Colonic mucosa (tissue), 4 donors: Measurements from ENCODE around the gene APH1A. TPM values are rescaled to one million over a fixed set of nuclear protein-coding genes. Genes with fewer than 3 reads are reported as not detected.

ENCODE experiments used
- DNase-seq: peaks from one replicate; pipeline ENCODE4 v3.0.0-alpha.2; 2020
- H3K27ac ChIP-seq: fragments of 200-600 bp; one replicate; pipeline ENCODE4 v1.8.0; 2021
- H3K27me3 ChIP-seq: fragments of 200-600 bp; one replicate; pipeline ENCODE4 v1.8.0; 2021
- H3K36me3 ChIP-seq: fragments of 200-600 bp; one replicate; pipeline ENCODE4 v1.8.0; 2021
- H3K4me1 ChIP-seq: fragments of 200-600 bp; one replicate; pipeline ENCODE4 v1.8.0; 2021; ENCODE audit warnings: mild to moderate bottlenecking
- H3K4me3 ChIP-seq: fragments of 200-600 bp; one replicate; pipeline ENCODE4 v1.8.0; 2021
- H3K9ac ChIP-seq, 2 donors: one replicate each; pipeline ENCODE4 v1.7.0; 2013; ENCODE audit warnings: control low read depth in 2 of 2, low read depth in 2 of 2, low read length in 2 of 2
- H3K9me3 ChIP-seq: fragments of 200-600 bp; one replicate; pipeline ENCODE4 v1.8.0; 2021
- intact Hi-C: fragments of 100-400 bp; cut with DNase I; formaldehyde crosslinking; loops from one replicate; pipeline ENCODE4 v1.14.1; 2022
- total RNA-seq, 2 donors: library from RNA; stranded (reverse); fragmentation: NEBNext Ultra II Directional in 1 of 2; extraction: Animal tissue kit (Norgen Biotek cat#: 25700) in 1 of 2; gene quantifications; one replicate each; pipeline ENCODE4 v1.2.1, GENCODE V29; 2021
- TF ChIP-seq, protein P1 (sequence below): fragments of 200-600 bp; IDR thresholded peaks from one replicate; pipeline ENCODE4 v1.8.0; 2022; ENCODE audit warnings: antibody characterized with exemption, mild to moderate bottlenecking
- donor health status: healthy.
- donor health status: DM: no; HTN: no; CAD: no.
- donor health status: DM: no; HTN: no; CAD: no.

The APH1A gene
- total RNA-seq, 2 donors from 2014 or later = 180 to 209 TPM

- intact Hi-C loops = loop anchor here (2.0 kb wide), 1 partner anchor 25 kb away; no protein-coding TSS in a partner anchor
- H3K4me1 ChIP-seq = peaks cover 3% of the 10 kb centered on the region
Observed at GRCh38 chr1:150280138-150280707, 11.4 kb upstream of the APH1A start.

GRCh38 chr1:150273311-150273710 is 4.5 kb upstream of the APH1A start:
- H3K4me3 ChIP-seq = no peak overlapping the region
- TF ChIP-seq, protein P1, sequence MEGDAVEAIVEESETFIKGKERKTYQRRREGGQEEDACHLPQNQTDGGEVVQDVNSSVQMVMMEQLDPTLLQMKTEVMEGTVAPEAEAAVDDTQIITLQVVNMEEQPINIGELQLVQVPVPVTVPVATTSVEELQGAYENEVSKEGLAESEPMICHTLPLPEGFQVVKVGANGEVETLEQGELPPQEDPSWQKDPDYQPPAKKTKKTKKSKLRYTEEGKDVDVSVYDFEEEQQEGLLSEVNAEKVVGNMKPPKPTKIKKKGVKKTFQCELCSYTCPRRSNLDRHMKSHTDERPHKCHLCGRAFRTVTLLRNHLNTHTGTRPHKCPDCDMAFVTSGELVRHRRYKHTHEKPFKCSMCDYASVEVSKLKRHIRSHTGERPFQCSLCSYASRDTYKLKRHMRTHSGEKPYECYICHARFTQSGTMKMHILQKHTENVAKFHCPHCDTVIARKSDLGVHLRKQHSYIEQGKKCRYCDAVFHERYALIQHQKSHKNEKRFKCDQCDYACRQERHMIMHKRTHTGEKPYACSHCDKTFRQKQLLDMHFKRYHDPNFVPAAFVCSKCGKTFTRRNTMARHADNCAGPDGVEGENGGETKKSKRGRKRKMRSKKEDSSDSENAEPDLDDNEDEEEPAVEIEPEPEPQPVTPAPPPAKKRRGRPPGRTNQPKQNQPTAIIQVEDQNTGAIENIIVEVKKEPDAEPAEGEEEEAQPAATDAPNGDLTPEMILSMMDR = no peak
- intact Hi-C loops = no loop called here
- H3K4me1 ChIP-seq = no peaks in the 10 kb centered on the region
- no peaks in the 10 kb centered on the region for H3K27me3 ChIP-seq
- no peaks in the 10 kb centered on the region for H3K9me3 ChIP-seq
- no peaks in the 10 kb centered on the region for H3K36me3 ChIP-seq
- no peak overlapping the region for H3K9ac ChIP-seq
- no peak for DNase-seq
- no peak overlapping the region for H3K27ac ChIP-seq

More at GRCh38 chr1:150280138-150280707, 11.4 kb upstream of the APH1A start:
- Histone ChIP-seq H3K27me3 (no peaks in the 10 kb centered on the region), H3K36me3 (no peaks in the 10 kb centered on the region), H3K4me3 (no peak overlapping the region), H3K9ac (no peak overlapping the region), H3K9me3 (no peaks in the 10 kb centered on the region), H3K27ac (no peak overlapping the region)
- TF ChIP-seq, protein P1 = no peak
- DNase-seq = peak; percentile 88

- H3K4me1 ChIP-seq = peaks cover 7% of the 10 kb centered on the region
- no peak overlapping the region for H3K27ac ChIP-seq
- H3K36me3 ChIP-seq = peaks cover 2% of the 10 kb centered on the region
- no peak overlapping the region for H3K9ac ChIP-seq
- intact Hi-C loops = no loop called here
- H3K27me3 ChIP-seq = no peaks in the 10 kb centered on the region
- no peak overlapping the region for H3K4me3 ChIP-seq
- TF ChIP-seq, protein P1 = no peak
- no peak for DNase-seq
- no peaks in the 10 kb centered on the region for H3K9me3 ChIP-seq
Observed at GRCh38 chr1:150271291-150271959, 2.6 kb upstream of the APH1A start.

DNA sequence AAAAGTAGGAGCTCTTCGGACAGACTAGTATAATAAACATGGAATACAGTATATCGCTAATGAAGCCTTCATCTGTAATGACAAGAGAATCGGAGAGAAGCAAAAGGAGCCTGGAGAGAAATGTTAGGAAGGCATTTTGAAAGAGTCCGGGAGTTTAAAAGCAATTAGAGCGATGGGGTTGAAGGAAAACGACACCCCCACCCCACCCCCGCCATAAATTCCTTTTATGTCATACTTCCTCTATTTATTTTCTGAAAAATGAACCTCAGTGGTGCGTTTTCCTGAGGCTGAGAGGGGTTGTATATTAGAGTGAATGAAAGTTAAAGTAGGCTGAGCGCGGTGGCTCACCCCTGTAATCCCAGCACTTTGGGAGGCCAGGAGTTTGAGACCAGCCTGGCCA is 635 bp upstream of the APH1A start:
- no peak for DNase-seq
- peaks cover 7% of the 10 kb centered on the region for H3K4me1 ChIP-seq
- no peaks in the 10 kb centered on the region for H3K9me3 ChIP-seq
- H3K36me3 ChIP-seq = peaks cover 9% of the 10 kb centered on the region
- peak overlapping the region; percentile 88 for H3K27ac ChIP-seq
- peak overlapping the region; percentile 46 to 94 for H3K9ac ChIP-seq
- intact Hi-C loops = no loop called here
- H3K27me3 ChIP-seq = no peaks in the 10 kb centered on the region
- peak overlapping the region; percentile 89 for H3K4me3 ChIP-seq
- TF ChIP-seq, protein P1 = no peak

GRCh38 chr1:150268340-150268704 is 494 bp downstream of the APH1A start:
- H3K36me3 ChIP-seq = peaks cover 9% of the 10 kb centered on the region
- intact Hi-C loops = no loop called here
- no peaks in the 10 kb centered on the region for H3K27me3 ChIP-seq
- TF ChIP-seq, protein P1 = no peak
- DNase-seq = peak; percentile 54
- no peaks in the 10 kb centered on the region for H3K9me3 ChIP-seq
- H3K9ac ChIP-seq = peak overlapping the region; percentile 94 to 96
- H3K27ac ChIP-seq = peak overlapping the region; percentile 88
- H3K4me3 ChIP-seq = peak overlapping the region; percentile 89
- H3K4me1 ChIP-seq = peaks cover 7% of the 10 kb centered on the region
